ENCODE results near the gene FAM72C.
"Not testable (repeated sequence)": the region's sequence is repeated elsewhere in the genome, so short reads cannot be mapped to it uniquely, and the experiment has no call there.

The FAM72C gene

GRCh38 chr1:143971924-143972700 is at the start of gene FAM72C:
Gene FAM72C, minus strand, starts transcription at chr1:143971986. Its CDS starts 845 bp downstream, at chr1:143971141.
- not testable (repeated sequence) for DNase-seq (ENCODE audit: low read depth)

DNA sequence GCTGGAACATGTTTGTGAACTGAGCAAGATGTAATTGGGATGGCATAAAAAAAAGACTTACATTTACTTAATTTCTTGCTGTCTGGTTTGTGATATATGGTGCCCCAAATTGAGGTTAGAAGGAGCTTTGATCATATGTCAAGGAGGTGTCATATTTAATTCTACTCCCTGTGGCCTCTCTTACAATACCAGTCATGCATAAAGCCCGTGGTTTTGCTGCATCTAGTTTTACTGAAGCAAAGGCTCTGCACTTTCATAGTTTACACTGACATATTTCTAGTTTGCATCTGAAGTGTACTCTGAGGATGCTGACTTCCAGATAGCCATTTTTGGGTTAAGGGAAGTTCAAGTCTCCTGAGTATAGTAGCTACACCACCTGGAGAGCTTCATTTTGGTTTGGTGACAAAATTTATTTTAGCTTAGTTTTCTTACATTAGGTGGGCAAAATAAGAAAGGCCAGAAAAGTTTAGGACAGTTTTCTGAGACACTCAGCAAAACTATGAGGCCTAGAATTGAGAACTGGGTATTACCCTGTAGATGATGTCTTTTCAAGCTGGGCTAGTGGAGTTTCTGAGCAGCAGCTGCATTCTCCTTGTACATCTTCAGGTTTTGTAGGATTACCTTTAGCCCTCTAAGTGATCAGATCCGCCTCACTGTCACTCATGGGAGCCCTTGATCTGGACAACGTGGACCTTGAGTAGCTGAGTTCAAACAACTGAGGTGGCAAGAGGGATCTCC is 48.4 kb upstream of the FAM72C start:
- not testable (repeated sequence) for DNase-seq (ENCODE audit: low read depth)

DNA sequence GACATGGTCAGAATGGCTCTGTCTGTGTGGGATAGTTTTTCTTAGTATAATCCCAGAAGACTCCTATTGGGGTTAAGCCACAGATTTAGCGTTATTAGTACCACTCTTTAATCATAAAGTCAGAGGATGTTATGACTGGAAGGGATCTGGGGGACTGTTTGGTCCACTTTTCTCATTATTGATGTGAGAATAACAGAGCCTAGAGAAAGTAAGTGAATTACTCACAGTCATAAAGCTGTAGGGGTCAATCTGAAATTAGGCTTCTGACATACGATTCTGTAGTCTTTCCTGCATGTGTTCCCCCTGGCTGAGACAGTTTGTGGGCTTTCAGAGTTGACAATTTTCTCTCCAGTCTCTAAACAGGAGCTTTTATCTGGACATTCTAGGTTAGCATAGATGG is 47.3 kb upstream of the FAM72C start:
- DNase-seq (ENCODE audit: low read depth): not testable (repeated sequence)

DNA sequence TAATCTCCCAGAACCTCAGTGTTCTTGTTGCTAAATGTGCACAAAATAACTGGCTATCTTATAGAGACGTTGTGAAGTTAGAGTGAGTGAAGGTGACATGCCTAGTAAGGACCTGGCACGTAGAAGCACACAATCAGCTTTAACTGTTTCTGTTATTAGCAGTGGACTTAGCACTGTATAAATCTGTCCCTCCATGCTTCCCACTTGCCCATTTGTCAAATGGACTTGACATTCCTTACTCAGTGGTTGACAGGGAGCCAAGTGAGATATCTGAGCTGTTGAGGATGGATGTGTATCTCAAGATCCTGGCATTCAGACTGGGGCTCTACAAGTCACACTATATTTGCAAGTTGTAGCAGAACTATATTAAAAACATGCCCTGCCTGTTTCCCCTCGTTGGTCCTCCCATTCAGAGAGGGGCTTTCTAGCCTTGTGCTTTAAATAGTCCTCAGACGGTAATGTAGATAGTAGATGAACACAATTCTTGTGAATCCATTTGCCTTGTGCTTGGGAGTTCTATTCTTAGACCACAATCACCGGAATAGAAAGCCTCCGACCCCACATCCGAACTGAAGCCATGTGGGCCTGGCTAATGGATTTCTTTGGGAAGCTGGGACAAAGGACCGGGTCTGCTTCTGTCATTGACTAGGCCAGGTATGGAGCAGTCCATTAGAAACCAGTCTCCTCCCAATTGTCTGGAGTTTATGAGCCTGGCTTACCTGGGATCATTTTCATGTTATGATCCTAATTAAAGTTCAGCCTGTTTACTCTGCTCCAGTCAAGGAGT is 43.6 kb upstream of the FAM72C start:
- DNase-seq (ENCODE audit: low read depth): not testable (repeated sequence)

GRCh38 chr1:144014528-144014927 is 42.7 kb upstream of the FAM72C start:
- DNase-seq (ENCODE audit: low read depth): not testable (repeated sequence)

DNA sequence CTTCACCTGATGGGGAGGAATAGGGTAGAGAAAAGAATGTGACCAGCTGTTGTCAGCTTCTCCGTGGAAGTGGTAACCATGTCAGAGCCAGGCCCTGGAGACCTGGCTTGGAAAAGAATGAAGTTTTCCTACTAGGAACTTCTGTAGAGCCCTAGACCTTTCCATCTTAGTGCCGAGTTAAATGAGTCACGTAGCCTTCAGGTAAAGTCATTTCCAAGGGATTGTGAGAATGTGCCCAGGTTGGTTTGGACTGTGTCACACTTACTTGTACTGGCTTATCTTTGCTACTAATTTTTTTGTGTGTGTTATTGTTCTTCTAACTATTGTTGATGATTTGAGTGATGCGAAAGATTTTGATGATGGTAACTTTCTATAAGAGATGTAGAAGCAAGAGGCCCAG is 42.3 kb upstream of the FAM72C start:
- not testable (repeated sequence) for DNase-seq (ENCODE audit: low read depth)

DNA sequence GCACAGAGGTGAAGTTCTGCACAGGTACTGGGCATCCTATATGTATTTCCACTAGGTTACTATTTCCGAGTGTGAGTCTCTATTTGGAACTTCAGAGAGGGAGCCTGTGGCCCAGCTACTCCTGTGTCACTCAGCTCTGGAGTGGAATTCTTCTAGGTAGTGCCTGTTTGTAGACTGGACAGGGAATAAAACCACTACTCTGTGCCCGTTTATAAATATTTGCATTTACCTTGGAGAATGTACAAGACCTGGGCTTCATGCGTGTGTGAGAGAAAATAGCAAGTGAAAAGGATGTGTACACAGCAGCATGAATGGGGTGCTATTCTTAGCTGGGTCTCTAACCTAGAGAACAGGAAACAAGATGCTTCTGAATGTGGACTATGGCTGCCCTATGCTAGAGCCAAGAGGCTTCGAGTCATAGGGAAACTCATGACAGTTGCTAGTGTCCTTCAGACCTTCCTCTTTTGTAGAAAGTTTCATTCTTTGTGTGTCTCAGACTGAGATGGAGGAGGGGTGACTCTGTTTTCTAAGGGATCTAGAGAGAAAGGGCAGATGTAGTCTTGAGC is 40.5 kb upstream of the FAM72C start:
- DNase-seq (ENCODE audit: low read depth): not testable (repeated sequence)

DNA sequence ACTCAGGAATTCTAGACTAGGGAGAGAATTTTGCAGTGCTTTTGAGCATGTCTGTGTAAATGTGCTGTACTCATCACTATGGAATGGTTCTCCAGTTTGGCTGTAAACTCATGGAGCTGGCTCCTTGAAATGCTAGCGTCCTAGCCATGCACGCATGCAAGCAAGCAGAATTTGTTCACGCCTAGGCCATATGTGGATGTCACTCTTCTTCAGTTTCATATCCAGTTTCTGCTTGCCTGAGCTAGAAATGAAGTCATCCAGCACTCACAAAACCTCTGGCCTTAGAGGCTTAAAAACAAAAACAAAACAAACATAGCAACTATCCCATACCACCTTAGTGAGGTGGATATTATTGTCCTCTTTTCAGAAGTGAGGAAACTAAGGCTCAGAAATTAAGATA is 37.6 kb upstream of the FAM72C start:
- not testable (repeated sequence) for DNase-seq (ENCODE audit: low read depth)

GRCh38 chr1:144004259-144004658 is 32.5 kb upstream of the FAM72C start:
- DNase-seq (ENCODE audit: low read depth): not testable (repeated sequence)

DNA sequence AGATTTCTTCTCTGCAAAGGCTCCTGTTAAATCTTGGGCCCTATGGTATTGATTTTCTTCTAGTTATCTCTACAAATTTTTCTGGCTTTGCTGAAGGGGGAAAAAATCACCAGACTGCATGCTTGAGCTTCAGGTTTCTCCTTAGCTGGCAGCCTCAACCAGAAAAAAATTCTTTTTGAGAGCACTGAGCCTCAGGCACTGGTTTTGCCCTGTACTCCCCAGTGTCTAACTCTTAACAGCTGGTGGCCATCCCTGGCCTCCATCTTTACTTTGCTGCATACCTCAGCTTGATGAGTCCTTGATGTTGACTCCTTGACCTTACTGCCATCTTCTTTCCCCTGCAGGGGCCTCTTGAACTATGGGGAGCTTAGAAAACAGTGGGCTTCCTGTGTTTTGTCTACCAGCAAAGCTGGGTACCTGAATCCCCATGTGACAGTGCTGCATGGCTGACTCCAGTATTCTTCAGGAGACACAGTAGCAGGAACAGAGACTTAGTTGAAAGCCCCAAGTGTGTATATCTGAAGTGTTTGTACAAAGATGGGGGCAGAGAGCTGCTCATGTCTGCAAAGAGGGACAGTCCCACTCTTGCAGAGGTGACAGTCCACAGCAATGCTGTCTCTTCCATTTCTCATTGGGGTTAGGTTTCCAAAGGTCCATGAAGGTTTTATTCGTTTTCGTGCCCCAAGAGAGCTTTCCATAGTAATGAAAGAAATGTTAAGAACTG is 31.7 kb upstream of the FAM72C start:
- DNase-seq (ENCODE audit: low read depth): not testable (repeated sequence)

DNA sequence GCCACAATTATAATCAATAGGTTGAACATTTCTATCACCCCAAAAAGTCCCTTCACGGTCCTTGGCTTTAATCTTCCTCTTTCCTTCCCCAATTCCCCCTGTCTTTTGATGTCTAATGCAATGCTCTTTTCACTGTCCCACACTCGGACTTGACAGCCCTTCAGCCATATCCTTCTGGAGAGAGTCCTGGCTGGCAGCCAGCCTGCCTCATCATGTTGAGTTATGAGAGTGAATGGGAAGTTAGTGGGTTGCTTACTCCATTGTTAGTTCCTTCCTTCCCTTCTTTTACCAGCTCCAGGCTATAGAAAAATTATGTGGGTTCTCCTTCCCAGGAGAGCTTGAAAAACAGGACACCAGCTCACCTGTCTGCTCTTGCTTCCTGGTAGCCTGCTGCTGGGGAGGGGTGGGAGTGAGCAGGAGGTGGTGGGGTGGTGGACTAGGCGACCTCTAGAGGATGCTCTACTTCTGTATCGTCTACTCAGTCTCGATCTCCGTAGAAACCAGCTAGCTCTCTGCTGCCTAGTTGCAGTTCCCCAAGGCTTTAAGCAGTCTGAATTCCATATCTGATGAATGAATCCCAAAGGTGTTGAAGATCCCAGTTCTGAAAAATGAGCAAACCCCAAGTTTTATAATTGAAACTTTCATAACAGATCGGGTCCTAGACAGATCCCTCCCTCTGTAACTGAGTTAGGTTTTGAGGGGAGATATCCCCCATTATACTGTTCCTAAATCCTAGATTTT is 30.5 kb upstream of the FAM72C start:
- DNase-seq (ENCODE audit: low read depth): not testable (repeated sequence)

DNA sequence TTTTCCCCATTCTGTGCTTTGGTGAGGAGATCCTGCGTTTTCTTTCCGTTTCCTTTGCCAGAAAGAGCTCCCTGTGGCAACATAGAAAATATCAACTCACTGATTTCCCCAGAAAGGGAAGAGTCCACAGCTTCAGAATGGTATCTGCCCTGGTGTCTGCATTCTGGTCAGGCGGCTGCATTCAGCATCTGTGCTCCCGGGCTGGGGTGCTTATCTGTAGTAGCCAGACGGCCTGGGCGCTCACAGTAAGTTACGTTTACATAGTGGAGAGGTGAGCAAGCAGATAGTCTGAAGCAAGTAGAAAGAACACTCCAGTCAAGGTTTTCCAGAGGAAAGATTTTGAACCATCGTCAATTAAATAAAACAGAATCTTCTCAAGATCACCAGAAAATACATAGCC is 29.3 kb upstream of the FAM72C start:
- DNase-seq (ENCODE audit: low read depth): not testable (repeated sequence)

DNA sequence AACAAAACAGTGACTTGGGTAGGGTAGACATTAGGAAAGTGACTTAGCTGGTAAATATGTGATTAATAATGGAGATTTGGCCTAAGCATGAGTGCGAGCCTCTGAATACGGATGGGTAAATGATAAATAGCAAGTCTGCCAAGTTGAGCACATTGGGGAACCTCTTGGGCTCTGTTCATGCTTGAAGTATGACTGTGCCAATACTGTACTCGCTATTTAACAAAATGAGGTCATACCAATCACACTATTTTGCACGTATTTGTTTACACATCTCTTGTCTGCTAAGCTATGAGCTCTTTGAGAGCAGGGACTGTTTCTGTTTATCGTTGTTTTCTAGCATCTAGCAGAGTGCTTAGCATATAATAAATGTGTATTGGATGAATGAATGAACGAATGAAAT is 24.2 kb upstream of the FAM72C start:
- not testable (repeated sequence) for DNase-seq (ENCODE audit: low read depth)

DNA sequence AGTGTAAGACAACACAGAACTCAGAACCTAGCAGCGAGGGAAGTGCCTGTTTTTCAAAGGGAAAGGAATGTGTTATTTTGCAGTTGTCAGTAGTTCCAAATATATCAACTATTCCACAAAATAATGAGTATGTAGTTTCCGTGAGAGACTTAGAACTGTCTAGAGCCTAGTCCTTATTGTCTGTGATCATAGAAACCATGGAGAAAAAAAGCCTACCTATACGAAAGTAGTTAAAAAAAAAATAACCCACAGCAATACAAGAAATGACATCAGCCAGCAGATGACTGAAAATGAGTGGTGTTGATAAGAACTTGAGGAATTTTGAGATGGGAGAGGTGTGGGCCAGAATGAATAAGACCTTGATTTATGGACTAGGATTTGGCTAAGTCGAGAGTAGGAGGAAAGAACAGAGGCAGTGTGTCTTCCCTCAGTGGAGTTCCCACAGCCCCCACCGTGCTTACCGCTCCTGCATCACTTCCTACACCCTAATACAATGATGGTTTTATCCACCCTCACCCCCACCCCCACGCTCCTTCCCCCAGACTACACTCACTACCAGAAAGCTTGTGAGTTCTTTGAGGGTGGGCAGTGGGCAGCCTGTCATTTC is 21.6 kb upstream of the FAM72C start:
- not testable (repeated sequence) for DNase-seq (ENCODE audit: low read depth)

DNA sequence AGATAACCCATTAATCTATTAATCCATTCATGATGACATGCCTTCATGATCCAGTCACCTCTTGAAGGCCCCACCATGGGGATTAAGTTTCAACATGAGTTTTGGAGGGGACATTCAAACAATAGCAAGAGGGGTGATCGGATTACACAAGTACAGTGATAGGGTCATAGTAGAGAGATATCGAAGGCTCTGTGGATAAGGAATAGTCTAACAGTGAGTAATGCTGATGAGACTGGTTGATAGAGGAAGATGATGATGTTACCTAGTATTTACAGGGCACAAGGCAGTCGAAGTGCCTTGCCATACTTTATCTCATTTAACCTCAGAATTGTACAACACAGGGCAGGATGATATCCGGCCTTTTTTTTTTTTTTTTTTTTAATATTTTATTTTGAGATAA is 18.9 kb upstream of the FAM72C start:
- not testable (repeated sequence) for DNase-seq (ENCODE audit: low read depth)

- DNase-seq (ENCODE audit: low read depth): not testable (repeated sequence)
Measured at GRCh38 chr1:143989719-143990118, 17.9 kb upstream of the FAM72C start.

DNA sequence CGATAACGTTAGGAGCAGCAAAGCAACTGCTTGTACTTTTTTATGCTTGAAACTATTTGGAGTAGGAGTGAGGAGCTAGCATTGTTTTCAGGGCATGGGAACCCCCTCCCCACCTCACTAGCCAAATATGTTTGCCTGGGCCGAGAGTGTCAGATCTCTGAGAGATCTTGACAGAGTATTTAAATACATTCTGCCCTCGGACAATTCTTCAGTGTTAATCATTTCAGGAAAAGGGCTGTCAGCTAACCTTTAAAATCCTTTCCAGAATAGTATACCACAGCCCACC is 17.6 kb upstream of the FAM72C start:
- DNase-seq (ENCODE audit: low read depth): not testable (repeated sequence)

DNA sequence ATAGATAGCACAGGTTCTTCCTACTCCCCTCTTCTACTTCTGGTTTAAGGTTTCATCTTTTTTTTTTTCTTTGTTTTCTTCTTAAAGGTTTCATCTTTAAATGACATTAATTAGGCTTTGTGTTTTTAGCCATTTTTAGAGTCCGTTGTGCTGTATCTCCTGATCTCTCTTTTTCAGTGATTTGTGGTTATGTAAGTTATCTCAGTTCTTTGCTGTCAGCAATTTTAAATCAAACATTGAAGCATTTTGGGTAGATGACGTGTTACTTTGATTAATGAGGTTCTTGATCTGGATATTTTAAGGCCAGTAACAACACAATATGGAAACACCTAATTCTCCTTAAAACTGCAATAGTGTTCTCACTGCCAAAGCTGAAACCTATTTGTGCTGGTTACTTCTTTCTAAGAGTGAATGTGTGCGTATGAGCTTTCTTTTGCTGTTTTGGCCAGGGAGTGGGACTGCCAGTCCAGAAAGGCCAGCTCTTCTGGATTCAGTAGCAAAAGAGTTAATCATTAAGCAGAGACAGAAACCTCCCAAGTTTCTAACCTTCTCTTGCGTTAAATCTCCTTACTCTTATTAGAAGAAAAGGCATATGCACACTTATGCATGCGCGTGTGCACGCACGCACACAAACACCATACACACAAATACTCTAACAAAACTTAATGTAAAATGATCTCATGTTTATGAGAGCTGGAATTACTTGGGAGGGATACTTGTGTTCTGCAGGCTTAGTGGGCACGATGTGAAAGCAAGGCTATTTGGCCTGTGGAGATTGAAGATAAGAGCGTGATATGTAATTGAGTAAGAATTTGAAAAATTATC is 17.0 kb upstream of the FAM72C start:
- not testable (repeated sequence) for DNase-seq (ENCODE audit: low read depth)

DNA sequence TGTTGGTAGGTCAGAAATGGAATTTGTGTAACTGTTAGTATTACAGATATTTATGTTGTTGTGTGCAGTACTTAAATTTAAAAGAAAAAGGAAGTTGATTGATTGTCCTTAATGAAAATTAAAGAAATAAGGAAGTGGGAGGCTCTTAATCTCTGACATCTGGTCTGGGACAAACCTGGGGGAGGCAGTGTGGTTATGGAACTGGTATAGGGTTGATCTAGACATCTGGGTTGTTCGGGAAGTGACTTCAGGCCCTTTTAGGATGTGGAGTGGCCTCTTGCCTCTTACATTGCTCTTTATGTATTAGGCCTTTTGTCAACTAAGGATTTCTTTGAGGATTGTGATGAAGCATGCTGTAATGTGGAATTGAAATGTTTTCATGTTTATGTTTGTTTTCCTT is 16.1 kb upstream of the FAM72C start:
- not testable (repeated sequence) for DNase-seq (ENCODE audit: low read depth)
